ENCODE results near the gene RBM14.
"Not testable (repeated sequence)": the region's sequence is repeated elsewhere in the genome, so short reads cannot be mapped to it uniquely, and the experiment has no call there.

RBM14 gene

DNA sequence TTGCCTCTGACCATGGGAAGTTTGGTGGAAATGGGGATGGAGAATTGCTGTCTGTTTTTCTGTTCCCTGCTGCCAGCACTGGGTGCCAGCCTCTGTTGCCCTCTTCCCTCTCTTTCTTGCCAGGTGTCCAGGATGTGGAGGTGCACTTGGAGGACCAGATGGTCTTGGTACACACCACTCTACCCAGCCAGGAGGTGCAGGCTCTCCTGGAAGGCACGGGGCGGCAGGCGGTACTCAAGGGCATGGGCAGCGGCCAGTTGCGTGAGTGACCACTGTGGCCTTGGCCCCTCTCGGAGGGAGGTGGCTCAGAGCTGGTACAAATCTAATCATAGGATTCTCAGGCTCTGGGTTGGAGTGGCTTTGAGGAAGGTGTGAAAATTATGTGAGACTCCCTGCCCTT lies 17.4 kb upstream of the RBM14 start:
- DNase-seq (ENCODE audit: low read depth in 3 of 3), result no peak

DNA sequence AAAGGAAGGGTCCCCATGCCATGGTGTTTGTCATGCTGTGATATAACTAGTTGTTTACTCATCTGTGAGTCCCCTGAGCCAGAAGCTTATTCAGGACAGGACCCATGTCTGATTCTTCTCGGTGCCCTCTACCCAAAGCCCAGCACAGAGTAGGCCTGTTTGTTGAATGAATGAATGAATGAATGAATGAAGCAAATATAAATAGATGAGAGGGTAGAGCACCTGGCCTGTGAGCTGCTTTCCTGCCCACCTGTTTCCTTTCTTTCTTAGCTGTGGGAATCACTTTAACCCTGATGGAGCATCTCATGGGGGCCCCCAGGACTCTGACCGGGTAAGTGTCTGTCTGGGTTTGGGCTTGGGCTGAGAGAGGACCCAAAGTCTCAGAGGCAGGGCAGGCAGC lies 16.2 kb upstream of the RBM14 start:
- no peak for DNase-seq (ENCODE audit: low read depth in 3 of 3)

DNA sequence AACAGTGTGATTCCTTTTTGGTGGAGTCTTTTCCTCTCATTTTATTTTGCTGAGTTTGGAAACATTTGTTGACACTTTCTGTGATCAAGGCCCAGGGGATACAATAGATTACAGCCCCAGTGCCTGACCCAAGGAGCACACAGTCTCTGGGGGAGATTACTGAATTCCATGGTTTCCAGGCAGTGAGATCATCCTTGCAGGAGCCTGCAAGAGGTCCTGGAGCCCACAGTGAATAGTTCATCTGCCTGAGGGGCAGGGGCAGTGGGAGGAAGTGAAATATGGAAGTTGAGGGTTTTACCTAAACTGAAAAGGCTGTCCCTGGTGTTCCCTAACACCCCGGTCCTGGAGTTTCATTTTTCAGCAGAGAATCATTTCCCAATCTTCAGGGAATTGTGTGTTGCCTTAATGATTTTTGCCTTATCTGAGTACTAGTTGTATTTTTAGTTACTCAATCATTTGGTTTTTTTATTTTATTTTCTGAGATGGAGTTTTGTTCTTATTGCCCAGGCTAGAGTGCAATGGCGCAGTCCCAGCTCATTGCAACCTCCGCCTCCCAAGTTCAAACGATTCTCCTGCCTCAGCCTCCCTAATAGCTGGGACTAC lies 15.7 kb upstream of the RBM14 start:
- no peak for DNase-seq (ENCODE audit: low read depth in 3 of 3)

DNA sequence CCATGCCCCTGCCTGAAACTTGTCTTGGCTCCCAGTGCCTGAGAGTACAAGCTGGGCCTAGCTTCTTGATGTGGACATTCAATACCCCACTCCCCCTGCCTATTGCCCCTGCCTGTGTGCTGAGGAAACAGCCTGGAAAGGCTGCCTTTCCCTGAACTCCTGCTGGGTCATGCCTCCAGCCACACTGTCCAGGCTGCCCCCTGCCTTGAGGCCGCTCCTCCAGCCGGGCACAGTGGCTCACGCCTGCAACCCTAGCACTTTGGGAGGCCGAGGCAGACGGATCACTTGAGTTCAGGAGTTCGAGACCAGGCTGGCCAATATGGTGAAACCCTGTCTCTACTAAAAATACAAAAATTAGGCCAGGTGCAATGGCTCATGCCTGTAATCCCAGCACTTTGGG lies 13.4 kb upstream of the RBM14 start:
- no peak for DNase-seq (ENCODE audit: low read depth in 3 of 3)

DNA sequence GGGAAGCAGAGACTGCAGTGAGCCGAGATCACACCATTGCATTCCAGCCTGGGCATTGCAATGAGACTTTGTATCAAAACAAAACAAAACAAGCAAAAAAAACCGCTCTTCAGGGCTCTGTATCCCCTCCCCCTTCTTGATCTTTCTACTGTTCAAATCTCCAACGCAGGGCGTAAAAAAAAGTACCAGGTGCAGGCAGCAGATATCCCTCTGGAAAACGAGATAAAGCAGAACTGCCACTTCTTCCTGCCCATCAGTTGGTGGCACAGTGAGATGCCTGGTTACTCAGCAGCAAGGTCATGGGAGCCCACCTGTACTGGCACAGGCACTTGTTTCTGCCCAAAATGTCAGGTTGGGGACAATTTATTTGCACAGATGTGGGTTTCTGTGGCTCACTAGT lies 12.3 kb upstream of the RBM14 start:
- DNase-seq (ENCODE audit: low read depth in 3 of 3), result no peak

DNA sequence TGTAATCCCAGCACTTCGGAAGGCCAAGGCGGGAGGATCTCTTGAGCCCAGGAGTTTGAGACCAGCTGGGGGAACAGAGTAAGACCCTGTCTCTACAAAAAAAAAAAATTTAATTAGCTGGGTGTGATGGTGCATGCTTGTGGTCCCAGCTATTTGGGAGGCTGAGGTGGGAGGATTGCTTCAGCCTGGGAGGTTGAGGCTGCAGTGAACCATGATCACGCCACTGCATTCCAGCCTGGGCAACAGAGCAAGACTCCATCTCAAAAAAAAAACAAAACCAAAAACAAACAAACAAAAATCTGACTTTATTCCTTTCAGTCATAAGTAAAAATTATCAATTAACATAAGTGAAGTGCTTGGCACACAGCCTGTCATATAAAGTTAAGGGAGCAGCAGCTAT lies 9.8 kb upstream of the RBM14 start:
- DNase-seq (ENCODE audit: low read depth in 3 of 3), result not testable (repeated sequence)

DNA sequence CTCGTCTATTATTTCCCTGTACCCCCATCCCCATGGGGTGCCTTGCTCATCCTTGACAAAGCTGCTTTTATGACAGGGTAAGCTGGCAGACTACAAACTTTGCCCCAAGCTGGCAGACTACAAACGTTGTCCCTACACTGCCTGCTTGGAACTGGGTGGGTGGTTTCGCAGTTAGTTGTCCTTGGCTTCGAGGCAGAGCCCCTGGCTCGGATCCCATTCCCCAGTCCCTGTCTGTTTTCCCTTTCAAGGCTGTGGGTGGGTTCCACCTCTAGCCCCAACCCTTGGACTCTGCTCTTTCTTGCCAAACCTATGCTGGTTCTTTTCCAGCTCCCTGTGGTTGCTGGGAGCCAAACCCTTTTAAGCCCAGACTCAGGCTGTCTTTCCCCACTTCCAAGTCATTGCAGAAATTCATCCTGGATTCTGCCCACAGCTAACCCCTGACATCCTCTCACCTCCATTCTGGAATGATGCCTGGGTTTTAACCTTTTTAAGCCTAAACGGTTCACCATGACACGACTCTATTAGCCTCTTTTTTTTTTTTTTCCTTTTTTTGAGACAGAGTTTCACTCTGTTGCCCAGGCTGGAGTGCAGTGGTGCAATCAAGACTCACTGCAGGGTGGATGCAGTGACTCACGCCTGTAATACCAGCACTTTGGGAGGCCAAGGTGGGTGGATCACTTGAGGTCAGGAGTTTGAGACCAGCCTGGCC lies 9.2 kb upstream of the RBM14 start:
- no peak for DNase-seq (ENCODE audit: low read depth in 3 of 3)

DNA sequence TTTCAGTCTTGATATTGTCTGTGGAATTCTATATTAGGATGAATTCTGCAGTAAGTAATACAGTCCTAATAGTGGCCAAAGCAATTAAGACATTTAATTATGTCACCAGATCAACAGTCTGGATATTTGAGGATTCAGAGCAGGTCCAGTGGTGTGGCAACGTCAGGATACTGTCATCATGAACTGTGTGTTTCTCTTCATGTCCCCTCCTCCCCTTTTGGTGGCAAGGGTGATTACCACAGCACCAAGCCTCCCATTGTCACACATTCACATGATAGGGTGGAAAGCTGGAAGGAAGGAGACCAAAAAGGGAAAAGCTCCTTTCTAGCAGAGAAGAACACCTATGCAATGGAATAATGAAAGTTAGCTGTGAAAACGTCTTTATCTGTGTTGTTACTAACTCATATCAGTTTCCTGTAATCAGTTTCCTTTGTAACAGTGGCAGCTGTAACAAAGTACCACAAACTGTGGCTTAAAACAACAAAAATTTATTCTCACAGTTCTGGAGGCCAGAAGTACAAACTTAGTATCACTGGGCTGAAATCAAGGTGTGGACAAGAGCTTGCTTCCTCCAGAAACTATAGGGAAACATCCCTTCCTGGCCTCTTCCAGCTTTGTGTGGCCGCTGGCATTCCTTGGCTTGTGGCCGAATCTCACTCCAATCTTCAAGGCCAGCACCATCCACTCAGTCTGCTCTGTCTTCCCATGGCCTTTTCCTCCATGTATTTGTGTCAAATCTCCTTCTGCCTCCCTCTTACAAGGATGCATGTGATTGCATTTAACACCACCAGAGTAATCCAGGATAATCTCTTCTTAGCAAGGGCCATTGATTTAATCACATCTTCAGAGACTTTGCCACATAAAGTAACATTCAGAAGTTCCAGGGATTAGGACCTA lies 6.5 kb upstream of the RBM14 start:
- no peak for DNase-seq (ENCODE audit: low read depth in 3 of 3)

DNA sequence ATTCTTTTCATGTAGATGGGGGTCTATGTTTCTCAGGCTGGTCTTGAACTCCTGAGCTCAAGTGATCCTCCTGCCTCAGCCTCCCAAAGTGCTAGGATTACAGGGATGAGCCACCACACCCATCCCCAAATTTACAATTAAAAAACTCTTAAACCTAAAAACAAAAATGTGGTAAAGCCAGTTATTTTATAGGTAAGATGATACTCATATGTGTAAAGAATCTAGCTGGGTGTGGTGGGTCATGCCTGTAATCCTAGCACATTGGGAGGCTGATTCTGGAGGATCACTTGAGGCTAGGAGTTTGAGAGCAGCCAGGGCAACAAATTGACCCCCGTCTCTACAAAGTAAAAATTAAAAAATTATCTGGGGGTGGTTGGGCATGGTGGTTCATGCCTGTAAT lies 4.0 kb upstream of the RBM14 start:
- no peak for DNase-seq (ENCODE audit: low read depth in 3 of 3)

DNA sequence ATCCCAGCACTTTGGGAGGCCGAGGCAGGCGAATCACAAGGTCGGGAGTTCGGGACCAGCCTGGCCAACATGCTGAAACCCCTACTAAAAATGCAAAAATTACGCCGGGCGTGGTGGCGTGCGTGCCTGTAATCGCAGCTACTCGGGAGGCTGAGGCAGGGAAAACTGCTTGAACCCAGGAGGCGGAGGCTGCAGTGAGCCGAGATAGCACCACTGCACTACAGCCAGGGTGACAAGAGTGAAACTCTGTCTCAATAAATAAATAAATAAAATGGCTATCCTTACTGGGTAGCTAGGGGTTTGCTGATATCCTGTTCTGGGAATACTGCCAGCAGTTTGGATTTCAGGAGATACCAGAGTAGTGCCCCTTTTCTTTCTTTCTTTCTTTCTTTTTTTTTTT lies 2.4 kb upstream of the RBM14 start:
- no peak for DNase-seq (ENCODE audit: low read depth in 3 of 3)

DNA sequence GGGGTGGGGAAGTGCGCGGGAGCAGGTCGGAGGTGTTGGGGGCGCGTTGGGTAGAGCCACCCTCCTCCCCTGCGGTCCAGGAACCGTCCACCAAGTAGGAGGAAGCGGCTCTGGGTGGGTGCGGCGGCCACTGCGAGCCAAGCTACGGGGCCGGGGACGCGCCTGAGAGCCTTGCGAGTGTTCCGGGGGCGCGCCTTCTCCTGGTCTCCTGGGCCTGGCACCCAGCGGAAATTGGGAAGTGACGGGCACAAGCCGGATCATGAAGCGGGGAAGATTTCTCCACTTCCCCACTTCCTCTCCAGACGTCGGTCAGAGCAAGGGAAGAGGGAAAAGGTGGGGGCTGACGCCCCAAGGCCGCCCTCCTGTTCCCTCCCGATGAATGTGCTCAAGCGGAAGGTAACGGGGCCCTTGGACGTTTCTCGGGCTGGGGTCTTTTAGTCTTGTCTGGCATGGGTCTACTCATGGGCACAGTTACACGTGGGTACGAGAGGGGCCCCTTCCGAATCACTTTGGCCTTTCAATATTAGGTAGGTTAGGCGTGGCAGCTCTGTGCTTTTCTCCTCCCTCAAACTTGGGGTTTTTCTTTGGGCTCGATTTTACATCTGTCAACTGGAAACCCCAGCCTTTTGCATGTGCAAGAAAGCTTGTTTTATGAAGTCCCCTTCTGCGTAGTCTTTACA lies 865 bp downstream of the RBM14 start:
- no peak for DNase-seq (ENCODE audit: low read depth in 3 of 3)

DNA sequence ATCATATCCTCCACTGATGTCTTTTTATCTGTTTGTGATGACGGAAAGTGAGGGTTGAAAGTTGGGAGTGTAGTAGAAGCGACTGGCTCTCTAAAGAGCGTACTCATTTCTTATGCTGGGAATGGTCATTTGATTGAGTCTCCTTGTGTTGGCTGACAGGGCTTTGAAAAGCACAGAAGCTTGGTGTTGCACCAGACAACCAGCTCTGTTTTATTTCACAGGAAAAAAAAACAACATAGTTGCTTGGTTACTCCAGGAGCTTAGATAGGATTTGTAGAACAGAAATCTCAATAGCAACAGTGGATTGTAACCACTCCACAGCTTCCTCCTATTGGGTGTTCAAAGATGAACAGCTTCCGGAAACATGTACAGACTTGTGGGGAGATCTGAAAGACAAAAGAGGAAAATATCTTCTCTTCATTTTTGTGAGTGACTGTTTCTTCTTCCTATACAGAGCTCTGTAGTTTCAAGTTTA lies 2.7 kb downstream of the RBM14 start:
- DNase-seq (ENCODE audit: low read depth in 3 of 3), result no peak

DNA sequence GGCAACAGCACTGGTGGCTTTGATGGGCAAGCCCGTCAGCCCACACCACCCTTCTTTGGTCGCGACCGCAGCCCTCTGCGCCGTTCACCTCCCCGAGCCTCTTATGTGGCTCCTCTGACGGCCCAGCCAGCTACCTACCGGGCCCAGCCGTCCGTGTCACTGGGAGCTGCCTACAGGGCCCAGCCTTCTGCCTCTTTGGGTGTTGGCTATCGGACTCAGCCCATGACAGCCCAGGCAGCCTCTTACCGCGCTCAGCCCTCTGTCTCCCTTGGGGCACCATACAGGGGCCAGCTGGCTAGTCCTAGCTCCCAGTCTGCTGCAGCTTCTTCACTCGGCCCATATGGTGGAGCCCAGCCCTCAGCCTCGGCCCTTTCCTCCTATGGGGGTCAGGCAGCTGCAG lies 8.0 kb downstream of the RBM14 start:
- DNase-seq (ENCODE audit: low read depth in 3 of 3), result no peak

DNA sequence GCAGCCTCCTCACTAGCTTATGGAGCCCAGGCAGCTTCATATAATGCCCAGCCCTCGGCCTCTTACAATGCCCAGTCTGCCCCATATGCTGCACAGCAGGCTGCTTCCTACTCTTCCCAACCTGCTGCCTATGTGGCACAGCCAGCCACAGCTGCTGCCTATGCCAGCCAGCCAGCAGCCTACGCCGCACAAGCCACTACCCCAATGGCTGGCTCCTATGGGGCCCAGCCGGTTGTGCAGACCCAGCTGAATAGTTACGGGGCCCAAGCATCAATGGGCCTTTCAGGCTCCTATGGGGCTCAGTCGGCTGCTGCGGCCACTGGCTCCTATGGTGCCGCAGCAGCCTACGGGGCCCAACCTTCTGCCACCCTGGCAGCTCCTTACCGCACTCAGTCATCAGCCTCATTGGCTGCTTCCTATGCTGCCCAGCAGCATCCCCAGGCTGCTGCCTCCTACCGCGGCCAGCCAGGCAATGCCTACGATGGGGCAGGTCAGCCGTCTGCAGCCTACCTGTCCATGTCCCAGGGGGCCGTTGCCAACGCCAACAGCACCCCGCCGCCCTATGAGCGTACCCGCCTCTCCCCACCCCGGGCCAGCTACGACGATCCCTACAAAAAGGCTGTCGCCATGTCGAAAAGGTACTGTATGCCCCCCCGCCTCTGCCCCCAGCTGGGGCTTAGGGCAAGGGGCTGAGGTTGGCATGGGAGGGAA lies 8.8 kb downstream of the RBM14 start:
- DNase-seq (ENCODE audit: low read depth in 3 of 3), result no peak

DNA sequence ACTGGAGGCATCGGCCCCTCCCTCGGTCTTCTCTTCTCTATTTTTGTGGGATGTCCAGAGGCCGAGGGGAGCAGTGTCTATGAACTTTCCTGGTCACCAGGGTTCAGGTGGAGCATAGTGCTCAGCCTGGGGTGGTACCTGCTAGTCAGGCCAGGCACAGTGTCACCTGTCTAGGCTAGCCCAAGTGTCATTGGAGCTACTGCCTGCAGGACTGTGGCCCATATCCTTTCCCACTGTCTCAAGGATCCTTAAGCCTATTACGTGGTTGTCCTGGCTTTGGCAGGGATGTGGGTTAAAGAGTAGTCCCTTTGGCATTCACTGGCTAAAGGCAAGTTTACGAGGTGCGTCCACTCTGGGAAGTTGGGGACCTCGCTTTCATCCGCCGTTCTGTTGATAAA lies 9.3 kb downstream of the RBM14 start:
- no peak for DNase-seq (ENCODE audit: low read depth in 3 of 3)

DNA sequence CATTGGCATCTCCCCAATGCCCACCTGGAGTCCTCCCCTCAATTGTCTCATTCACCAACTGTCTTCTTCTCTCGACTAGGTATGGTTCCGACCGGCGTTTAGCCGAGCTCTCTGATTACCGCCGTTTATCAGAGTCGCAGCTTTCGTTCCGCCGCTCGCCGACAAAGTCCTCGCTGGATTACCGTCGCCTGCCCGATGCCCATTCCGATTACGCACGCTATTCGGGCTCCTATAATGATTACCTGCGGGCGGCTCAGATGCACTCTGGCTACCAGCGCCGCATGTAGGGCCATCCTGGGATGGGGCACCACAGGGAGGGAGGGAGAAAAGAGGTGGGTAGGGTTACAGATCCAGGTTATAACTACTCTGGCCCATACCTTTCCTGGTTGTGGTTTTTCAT lies 10.0 kb downstream of the RBM14 start:
- no peak for DNase-seq (ENCODE audit: low read depth in 3 of 3)

DNA sequence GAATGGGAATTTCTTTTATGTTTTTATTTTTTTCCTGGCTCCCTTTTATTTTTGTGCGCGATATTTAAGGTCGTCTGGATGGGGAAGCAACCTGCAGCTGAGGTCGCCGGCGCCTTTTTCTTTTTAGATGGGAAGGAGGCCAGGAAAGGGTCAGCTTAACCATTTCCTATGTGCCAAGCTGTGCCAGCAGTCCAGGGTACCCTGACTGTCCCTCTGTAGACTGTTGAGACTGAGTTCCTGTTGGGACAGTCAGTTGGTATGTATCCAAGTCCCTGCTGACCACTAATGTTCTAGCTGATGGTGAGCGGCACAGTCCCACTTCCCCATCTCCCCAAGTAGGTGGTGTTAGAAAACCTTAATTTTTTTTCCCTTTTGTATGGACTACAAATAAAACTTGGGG lies 10.5 kb downstream of the RBM14 start:
- DNase-seq (ENCODE audit: low read depth in 3 of 3), result no peak

DNA sequence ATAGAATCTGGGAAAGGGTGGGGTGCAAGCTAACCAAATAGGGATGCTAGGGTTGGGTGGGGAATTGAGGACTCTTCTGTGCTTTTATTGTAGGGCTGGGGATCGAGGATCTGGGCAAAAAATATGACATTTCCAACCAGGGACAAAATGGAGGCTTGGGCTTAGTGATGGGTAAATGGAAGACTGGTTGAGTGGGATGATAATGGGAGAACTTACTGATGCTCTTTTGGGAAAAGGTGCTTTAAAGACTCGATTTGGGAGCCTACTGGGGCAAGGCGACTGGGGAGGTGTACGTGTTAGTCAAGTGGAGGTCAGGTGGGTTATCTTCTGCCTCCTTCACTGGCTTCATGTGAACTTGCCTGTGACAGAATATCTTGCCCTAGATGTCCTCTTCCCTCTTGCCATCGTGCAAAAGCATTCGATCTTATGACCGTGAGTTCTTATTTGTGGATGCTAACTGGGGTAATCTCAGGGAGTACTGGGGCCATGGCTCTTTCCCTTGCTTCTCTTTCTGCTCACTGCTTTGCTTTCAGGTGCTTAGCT lies 11.7 kb downstream of the RBM14 start:
- no peak for DNase-seq (ENCODE audit: low read depth in 3 of 3)

DNA sequence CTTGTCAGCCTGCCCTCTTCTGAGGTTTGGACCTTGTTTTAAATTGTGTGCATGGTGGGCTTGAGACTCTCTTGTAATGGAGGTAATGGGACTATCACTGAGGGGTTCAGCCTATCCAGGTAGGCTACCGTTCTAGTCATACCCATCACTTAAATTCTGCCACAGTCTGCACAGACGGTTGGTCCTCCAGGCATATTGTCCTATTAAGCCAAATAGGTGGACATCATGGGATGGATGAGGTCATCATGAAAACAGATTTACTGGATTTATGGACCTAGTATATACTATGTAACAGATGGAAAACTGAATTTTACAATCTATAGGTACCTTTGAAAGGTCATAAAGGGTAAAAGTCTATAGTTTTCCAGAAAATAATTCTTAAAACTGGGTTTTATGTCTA lies 12.9 kb downstream of the RBM14 start:
- DNase-seq (ENCODE audit: low read depth in 3 of 3), result no peak

DNA sequence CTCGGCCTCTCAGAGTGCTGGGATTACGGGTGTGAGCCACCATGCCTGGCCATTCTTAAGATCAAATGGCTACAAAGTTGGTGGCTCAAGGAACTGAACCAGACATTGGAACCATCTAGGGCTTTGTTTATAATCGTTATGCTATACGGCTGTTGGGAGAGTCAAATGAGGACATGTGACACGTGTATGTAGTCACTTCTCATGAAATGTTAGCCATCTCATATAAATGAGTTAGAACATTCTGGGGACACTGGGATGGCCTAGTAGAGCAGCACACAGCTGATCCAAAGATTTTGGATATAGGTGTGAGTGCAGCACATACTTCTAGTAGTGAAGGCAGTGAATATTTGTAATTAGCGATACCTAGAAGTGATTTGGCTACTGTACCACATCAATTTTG lies 15.5 kb downstream of the RBM14 start:
- DNase-seq (ENCODE audit: low read depth in 3 of 3), result no peak

DNA sequence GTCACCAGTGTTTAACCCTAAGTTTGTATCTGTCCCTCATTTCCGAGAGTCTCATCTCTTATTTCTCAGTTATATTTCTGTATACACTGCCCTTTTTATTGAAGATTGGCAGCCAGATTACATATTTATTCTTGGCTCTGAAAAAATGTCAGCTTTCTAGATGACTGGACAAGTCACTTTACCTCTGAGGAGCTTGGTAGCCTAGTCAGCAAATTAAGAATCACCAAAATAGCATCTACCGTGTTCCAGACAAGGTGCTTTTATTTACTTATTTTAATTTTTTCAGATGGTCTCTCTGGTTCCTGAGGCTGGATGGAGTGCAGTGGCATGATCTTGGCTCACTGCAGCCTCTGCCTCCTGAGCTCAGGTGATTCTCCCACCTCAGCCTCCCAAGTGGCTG lies 16.5 kb downstream of the RBM14 start:
- DNase-seq (ENCODE audit: low read depth in 3 of 3), result no peak
